Skeletal muscle tissue (tissue), 4 donors: Measurements from ENCODE around the gene IFI27. TPM values are rescaled to one million over a fixed set of nuclear protein-coding genes. Genes with fewer than 3 reads are reported as not detected.

ENCODE experiments used
- H3K27ac ChIP-seq: one replicate; pipeline ENCODE4 v1.7.0; 2013; ENCODE audit warnings: mild to moderate bottlenecking, low read depth, low read length, inconsistent platforms
- H3K27me3 ChIP-seq, 3 donors: one replicate each; pipeline ENCODE4 v1.7.0; 2013; ENCODE audit warnings: low read length in 3 of 3; ENCODE audit not compliant: control insufficient read depth in 3 of 3, insufficient read depth in 3 of 3
- H3K36me3 ChIP-seq, 3 donors: one replicate each; pipeline ENCODE4 v1.7.0; 2013; ENCODE audit warnings: low read length in 3 of 3; ENCODE audit not compliant: control insufficient read depth in 3 of 3, insufficient read depth in 3 of 3
- H3K4me1 ChIP-seq, 3 donors: one replicate each; pipeline ENCODE4 v1.7.0; 2013; ENCODE audit warnings: low read length in 3 of 3, mild to moderate bottlenecking in 3 of 3; ENCODE audit not compliant: control insufficient read depth in 3 of 3, insufficient read depth in 3 of 3
- H3K4me3 ChIP-seq, 3 donors: one replicate each; pipeline ENCODE4 v1.7.0; 2013; ENCODE audit warnings: low read length in 3 of 3
- H3K9ac ChIP-seq, 3 donors: one replicate each; pipeline ENCODE4 v1.7.0; 2013; ENCODE audit warnings: low read length in 3 of 3, mild to moderate bottlenecking in 3 of 3, moderate library complexity in 2 of 3, low read depth in 1 of 3
- H3K9me3 ChIP-seq, 3 donors: one replicate each; pipeline ENCODE4 v1.7.0; 2013; ENCODE audit warnings: low read length in 3 of 3; ENCODE audit not compliant: control insufficient read depth in 3 of 3
- total RNA-seq: library from RNA; depleted of rRNA; stranded (reverse); fragments of >200 nt; gene quantifications from one replicate; pipeline ENCODE4 v1.2.3, GENCODE V29; 2014
- donor health status: Osteomylitis.

The IFI27 gene
- total RNA-seq, 1 donor from 2014 or later = 1.6 TPM

DNA sequence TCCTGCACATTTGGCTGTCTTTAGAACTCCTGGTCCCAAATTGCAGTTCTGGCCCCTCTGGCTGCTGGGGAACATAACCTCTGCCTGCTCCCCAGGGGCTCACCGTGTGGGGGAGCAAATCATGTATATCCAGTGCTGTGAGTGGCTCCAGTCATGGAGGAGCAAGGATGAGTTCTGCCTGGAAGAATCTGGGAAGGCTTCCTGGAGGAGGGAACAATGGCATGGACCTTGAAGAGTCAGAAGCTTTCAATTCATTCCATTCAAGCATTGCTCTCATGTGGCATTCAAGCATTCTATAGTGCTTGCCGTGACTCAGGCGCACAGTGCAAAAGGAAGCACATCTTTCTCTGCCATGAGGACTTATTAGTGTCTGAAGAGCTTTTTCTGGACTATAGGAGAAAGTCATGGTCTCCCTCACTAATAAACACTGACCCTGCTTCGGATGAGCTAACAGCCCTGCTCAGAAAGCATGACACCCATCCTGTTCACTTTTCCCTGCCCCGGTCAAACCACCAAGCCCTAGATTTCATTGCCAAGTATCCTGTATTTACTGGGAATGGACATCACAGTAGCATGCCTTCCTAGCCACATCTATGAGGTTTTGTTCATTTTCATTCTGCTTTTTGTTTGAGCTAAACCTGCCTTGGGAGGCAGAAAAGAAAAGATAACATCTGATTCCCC, 3.5 kb downstream of the IFI27 start:
- H3K9ac ChIP-seq = no peak overlapping the region
- no peak overlapping the region for H3K27ac ChIP-seq
- H3K4me1 ChIP-seq = peaks cover 13 to 19% (median 16%) of the 10 kb centered on the region in 3 donors
- H3K9me3 ChIP-seq = peaks cover 0 to 1% (median under 1%) of the 10 kb centered on the region in 3 donors
- H3K4me3 ChIP-seq = peak overlapping the region in 1 of 3 donors; percentile 23
- H3K36me3 ChIP-seq = no peaks in the 10 kb centered on the region
- peaks cover 0 to 8% (median 0%) of the 10 kb centered on the region in 3 donors for H3K27me3 ChIP-seq

DNA sequence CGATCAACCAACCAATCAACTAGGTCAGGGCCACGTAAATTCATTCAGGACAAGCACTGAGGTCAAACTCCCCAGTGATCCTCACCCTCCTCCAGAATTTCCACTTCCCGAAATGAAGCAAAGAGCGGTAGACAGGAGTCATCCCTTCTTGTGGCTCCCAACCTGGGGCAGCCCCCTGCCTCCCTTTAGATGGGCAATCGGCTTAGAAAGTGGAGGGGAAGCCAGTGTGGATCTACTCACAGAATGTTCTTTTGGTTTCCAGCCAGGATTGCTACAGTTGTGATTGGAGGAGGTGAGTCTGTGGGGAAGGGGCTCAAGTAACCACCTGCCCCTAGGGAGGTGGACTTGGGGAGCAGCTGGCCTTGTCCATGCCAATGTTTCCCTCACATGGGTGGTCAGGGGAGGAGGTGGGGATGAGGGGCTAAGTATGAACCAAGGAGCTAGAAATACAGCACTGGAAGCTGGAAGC, 4.1 kb downstream of the IFI27 start:
- peaks cover 0 to 8% (median 0%) of the 10 kb centered on the region in 3 donors for H3K27me3 ChIP-seq
- peak overlapping the region in 1 of 3 donors; percentile 0 for H3K4me3 ChIP-seq
- peak overlapping the region; percentile 41 for H3K27ac ChIP-seq
- H3K4me1 ChIP-seq = peaks cover 13 to 19% (median 16%) of the 10 kb centered on the region in 3 donors
- peaks cover 5 to 7% (median 6%) of the 10 kb centered on the region in 3 donors for H3K9me3 ChIP-seq
- H3K36me3 ChIP-seq = no peaks in the 10 kb centered on the region
- peak overlapping the region in 1 of 3 donors; percentile 25 for H3K9ac ChIP-seq

DNA sequence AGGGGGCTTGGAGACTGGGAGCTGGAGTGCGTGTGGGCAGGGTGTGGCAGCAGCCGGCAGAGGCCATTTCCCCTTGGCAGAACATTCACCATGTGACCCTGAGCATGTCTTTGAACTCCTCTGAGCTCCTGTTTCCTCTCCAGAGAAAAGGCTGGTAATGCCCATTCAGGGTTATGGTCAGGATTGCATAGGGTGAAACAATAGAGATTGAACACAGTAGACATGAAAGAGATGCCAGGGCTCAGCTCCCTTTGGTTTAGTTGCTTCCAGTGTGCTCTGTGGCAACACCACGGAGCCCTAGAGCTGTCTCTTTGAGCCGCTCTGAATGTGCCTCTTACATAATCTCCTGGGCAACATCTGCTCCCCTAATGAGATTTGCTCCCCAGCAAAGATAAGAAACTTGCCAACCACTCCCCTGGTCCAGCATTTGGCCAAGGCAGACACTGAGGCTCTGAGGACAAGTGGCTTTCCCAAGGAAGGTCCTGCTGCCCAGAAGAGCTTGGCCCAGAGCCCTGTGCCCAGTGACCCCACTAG, 4.6 kb downstream of the IFI27 start:
- Histone ChIP-seq H3K9me3 (peaks cover 6 to 7% (median 6%) of the 10 kb centered on the region in 3 donors), H3K4me1 (peaks cover 13 to 15% (median 14%) of the 10 kb centered on the region in 3 donors), H3K4me3 (no peak overlapping the region), H3K9ac (no peak overlapping the region), H3K27me3 (peaks cover 0 to 8% (median 0%) of the 10 kb centered on the region in 3 donors), H3K27ac (no peak overlapping the region), H3K36me3 (no peaks in the 10 kb centered on the region)

DNA sequence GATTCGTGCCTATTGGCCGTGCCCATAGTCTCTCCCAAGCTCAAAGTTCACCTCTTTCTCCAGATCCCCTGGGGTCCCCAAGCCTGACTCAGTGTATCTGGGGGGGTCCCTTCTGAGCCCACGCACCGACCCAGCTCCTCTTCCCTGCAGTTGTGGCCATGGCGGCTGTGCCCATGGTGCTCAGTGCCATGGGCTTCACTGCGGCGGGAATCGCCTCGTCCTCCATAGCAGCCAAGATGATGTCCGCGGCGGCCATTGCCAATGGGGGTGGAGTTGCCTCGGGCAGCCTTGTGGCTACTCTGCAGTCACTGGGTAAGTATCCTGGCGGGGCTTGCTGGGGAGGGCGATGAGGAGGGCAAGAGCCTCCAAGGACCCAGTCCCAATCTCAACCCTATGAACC, 5.1 kb downstream of the IFI27 start:
- Histone ChIP-seq H3K27ac (no peak overlapping the region), H3K27me3 (peaks cover 0 to 8% (median 0%) of the 10 kb centered on the region in 3 donors), H3K4me3 (no peak overlapping the region), H3K4me1 (peaks cover 13 to 15% (median 14%) of the 10 kb centered on the region in 3 donors), H3K36me3 (no peaks in the 10 kb centered on the region), H3K9me3 (peaks cover 6 to 11% (median 6%) of the 10 kb centered on the region in 3 donors), H3K9ac (no peak overlapping the region)

DNA sequence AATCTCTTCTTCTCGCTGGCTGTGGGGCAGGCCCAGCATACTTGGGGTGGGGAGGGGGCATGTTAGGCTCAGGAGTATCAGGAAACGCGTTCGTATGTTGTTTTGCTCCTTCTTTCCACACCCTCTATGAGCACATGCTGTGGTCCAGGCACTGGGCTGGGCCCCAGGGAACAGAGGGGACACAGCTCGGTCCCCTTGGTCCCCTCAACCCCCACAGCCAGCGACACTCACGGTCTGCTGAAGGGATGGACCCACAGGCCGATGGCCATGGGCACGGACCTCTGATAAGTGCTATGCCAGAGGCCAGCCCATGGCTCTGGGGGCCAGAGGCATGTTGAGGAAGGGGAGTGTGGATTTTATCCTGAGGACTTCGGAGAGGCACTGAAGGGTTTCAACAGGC, 6.2 kb downstream of the IFI27 start:
- Histone ChIP-seq H3K9ac (no peak overlapping the region), H3K9me3 (peaks cover 6 to 15% (median 6%) of the 10 kb centered on the region in 3 donors), H3K27me3 (peaks cover 0 to 8% (median 0%) of the 10 kb centered on the region in 3 donors), H3K27ac (no peak overlapping the region), H3K36me3 (no peaks in the 10 kb centered on the region), H3K4me1 (peaks cover 13 to 15% (median 14%) of the 10 kb centered on the region in 3 donors), H3K4me3 (no peak overlapping the region)

DNA sequence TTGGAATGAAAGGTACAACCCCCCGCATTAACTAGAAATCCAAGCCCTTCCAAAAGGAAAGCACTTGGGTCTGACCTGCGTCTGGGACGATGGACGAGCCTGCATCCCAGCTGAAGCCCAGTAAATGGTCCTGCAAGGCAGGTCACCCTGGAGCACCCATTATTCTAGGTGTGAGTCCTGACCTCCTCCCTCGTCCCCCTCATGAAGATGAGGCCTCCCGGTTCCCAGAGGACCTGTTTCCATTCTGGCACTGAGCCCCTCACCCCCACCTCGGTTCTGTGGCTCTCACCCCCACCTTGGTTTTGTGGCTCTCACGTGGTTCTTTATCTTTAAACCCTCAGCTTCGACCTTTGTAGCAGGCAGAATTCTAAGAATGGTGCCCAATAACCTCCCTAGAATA, 7.3 kb downstream of the IFI27 start:
- peaks cover 13 to 15% (median 14%) of the 10 kb centered on the region in 3 donors for H3K4me1 ChIP-seq

DNA sequence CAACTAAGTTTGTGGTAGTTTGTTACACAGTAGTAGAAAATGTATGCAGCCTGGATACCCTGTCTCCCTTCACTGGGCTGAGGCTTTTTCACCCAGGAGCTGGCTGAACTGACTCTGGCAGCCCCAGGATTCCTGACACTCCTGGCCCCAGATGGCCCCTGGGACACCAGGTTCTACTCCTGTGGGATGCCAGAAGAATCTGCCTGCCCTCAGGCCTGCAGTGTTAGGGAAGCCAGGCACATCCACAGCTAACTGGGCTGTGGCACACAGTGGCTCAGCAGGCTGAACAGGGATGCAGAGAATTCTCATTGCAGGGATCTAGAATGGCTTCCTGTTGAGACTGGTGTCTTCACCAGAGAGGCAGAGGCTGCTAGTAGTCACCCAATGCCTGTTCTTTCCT, 8.5 kb downstream of the IFI27 start:
- H3K4me3 ChIP-seq = no peak overlapping the region
- no peaks in the 10 kb centered on the region for H3K36me3 ChIP-seq
- H3K9me3 ChIP-seq = peaks cover 6 to 15% (median 6%) of the 10 kb centered on the region in 3 donors
- peaks cover 9 to 10% (median 9%) of the 10 kb centered on the region in 3 donors for H3K4me1 ChIP-seq
- peaks cover 0 to 8% (median 0%) of the 10 kb centered on the region in 3 donors for H3K27me3 ChIP-seq
- H3K27ac ChIP-seq = no peak overlapping the region
- H3K9ac ChIP-seq = no peak overlapping the region

More for the DNA sequence above, 7.3 kb downstream of the IFI27 start:
- peaks cover 0 to 8% (median 0%) of the 10 kb centered on the region in 3 donors for H3K27me3 ChIP-seq
- H3K9me3 ChIP-seq = peaks cover 6 to 15% (median 6%) of the 10 kb centered on the region in 3 donors
- H3K9ac ChIP-seq = no peak overlapping the region
- H3K36me3 ChIP-seq = no peaks in the 10 kb centered on the region
- H3K4me3 ChIP-seq = no peak overlapping the region
- no peak overlapping the region for H3K27ac ChIP-seq

DNA sequence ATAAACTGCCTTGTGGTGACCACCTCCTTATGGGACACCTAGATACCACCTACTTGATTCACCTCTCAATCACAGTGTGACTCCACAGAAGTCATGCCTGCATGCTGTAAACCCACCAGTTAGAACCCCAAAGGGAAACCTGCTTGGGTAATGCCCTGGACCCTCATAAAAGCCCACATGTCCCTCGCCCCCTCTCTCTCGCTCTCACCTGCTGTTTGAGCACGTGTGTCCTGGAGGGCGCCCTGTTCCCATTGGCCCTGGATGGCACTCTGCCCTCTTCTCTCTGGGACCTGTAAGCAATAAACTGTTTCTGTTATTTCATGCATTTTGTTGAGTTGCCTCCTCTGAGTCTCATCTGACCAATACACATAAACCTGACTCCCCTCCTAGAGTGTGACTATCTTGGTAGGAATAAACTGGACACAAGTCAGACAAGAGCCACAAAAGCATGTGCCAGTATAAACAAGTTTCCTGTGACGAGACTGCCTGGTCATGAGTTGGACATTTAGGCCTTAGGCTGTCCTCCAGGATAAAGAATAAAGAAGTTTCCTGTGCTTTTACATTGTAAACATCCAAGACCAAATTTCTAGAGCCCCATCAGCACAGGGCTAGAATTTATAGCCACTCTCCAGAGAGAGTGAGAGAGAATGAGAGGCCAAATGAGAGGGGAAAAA, 10.3 kb downstream of the IFI27 start:
- Histone ChIP-seq H3K36me3 (no peaks in the 10 kb centered on the region), H3K9ac (no peak overlapping the region), H3K27ac (no peak overlapping the region), H3K4me1 (no peaks in the 10 kb centered on the region), H3K4me3 (no peak overlapping the region), H3K9me3 (peaks cover 6 to 15% (median 6%) of the 10 kb centered on the region in 3 donors), H3K27me3 (peaks cover 0 to 4% (median 0%) of the 10 kb centered on the region in 3 donors)

DNA sequence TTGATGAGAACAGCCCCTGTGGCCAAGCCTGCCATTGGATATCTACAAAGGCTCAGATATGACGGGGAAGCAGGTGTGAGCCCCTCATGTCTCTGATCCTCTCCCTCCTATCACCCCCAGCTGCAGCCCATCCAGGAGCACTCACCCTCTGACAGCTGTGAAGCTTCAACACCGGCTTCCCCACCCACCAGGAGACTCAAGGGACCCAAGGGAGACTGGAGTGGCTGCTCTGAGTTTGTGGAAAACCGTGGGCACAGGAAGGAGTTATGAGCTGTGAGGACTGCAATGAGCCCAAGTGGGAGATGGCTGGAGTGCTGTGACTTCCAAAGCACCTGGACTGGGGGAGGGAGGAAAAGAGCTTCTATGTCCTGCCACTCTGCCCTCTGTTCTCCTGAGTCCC, 10.9 kb downstream of the IFI27 start:
- Histone ChIP-seq H3K4me3 (no peak overlapping the region), H3K36me3 (no peaks in the 10 kb centered on the region), H3K4me1 (no peaks in the 10 kb centered on the region), H3K27ac (no peak overlapping the region), H3K9ac (no peak overlapping the region), H3K9me3 (peaks cover 6 to 15% (median 6%) of the 10 kb centered on the region in 3 donors), H3K27me3 (no peaks in the 10 kb centered on the region)
